GM12878 (cell line): ENCODE results near the gene PDE10A. TPM values are rescaled to one million over a fixed set of nuclear protein-coding genes. Genes with fewer than 3 reads are reported as not detected.

Experiments
- ATAC-seq: fragments of 200-7000 bp; cut with Tn5 transposase; 3 replicates; pipeline ENCODE4 v1.9.1; 2020; ENCODE audit warnings: mild to moderate bottlenecking, moderate library complexity
- BruUV-seq: library from RNA; stranded (reverse); fragments of 400-500 nt; replicated peaks from 2 replicates; lab custom pipeline; 2021; lab: Mats Ljungman, UMichigan
- CTCF ChIA-PET: fragments of 300-600 bp; sonication (Branson Sonifier 250); formaldehyde crosslinking; extraction: SDS; loops from one replicate; lab custom pipeline; 2021; ENCODE audit warnings: inconsistent platforms; lab: Yijun Ruan, JAX
- POLR2A ChIA-PET: fragments of 350-600 bp; formaldehyde crosslinking; extraction: SDS; loops from one replicate; lab custom pipeline; 2021; ENCODE audit warnings: inconsistent platforms; lab: Charles Lee
- RAD21 ChIA-PET: fragments of 300-600 bp; sonication (Branson Sonifier 250); formaldehyde crosslinking; loops from one replicate; lab custom pipeline; 2023; ENCODE audit warnings: antibody characterized with exemption; ENCODE audit not compliant: unreplicated experiment; lab: Charles Lee
- SMC1A ChIA-PET: fragments of 300-600 bp; sonication (Branson Sonifier 250); formaldehyde crosslinking; loops from one replicate; lab custom pipeline; 2023; ENCODE audit not compliant: unreplicated experiment, uncharacterized antibody; lab: Charles Lee
- DNase-seq: peaks from one replicate; pipeline ENCODE4 v3.0.0-alpha.2; 2011; ENCODE audit warnings: low read depth, low spot score
- FAIRE-seq: peaks from 3 replicates; lab custom pipeline; 2011; peaks lifted over from hg19 to GRCh38; lab: Jason Lieb, UNC
- H2AFZ ChIP-seq: 2 replicates; pipeline ENCODE4 v1.6.0; 2011; ENCODE audit warnings: low read depth, low read length, control low read depth; ENCODE audit not compliant: control insufficient read depth
- H3K27ac ChIP-seq: 2 replicates; pipeline ENCODE4 v1.5.1; 2011; ENCODE audit warnings: control low read depth; ENCODE audit not compliant: control insufficient read depth, insufficient read depth
- H3K27me3 ChIP-seq, 2 experiments: replicated peaks in 1 of 2; 2 replicates each; pipeline versions ENCODE4 v1.6.0 to v1.6.1; 2011; ENCODE audit warnings: low read length in 1 of 2; ENCODE audit not compliant: control insufficient read depth in 2 of 2, insufficient read depth in 2 of 2
- H3K36me3 ChIP-seq, 2 experiments: 2 replicates each; pipeline ENCODE4 v1.5.1; 2011; ENCODE audit warnings: low read length in 1 of 2; ENCODE audit not compliant: control insufficient read depth in 2 of 2, insufficient read depth in 2 of 2
- H3K4me1 ChIP-seq: 2 replicates; pipeline ENCODE4 v1.6.1; 2011; ENCODE audit warnings: mild to moderate bottlenecking, low read length, moderate library complexity, mixed read lengths; ENCODE audit not compliant: control insufficient read depth, insufficient read depth
- H3K4me2 ChIP-seq: 2 replicates; pipeline ENCODE4 v1.6.0; 2011; ENCODE audit warnings: control low read depth; ENCODE audit not compliant: control insufficient read depth, insufficient read depth
- H3K4me3 ChIP-seq: fragments of 200-600 bp; sonication (generic); 2 replicates; pipeline ENCODE4 v1.5.1; 2016
- H3K79me2 ChIP-seq: 2 replicates; pipeline ENCODE4 v1.6.0; 2011; ENCODE audit warnings: low read length; ENCODE audit not compliant: control insufficient read depth, insufficient read depth
- H3K9ac ChIP-seq: 2 replicates; pipeline ENCODE4 v1.8.0; 2011; ENCODE audit warnings: low read length, control low read depth, mixed read lengths; ENCODE audit not compliant: control insufficient read depth, insufficient read depth
- H3K9me3 ChIP-seq: replicated peaks from 3 replicates; pipeline ENCODE4 v1.5.1; 2011; ENCODE audit warnings: mild to moderate bottlenecking, low read length; ENCODE audit not compliant: control insufficient read depth, insufficient read depth
- H4K20me1 ChIP-seq: 2 replicates; pipeline ENCODE4 v1.6.0; 2011; ENCODE audit not compliant: control insufficient read depth, insufficient read depth
- CBX5 ChIP-seq: sonication (generic); IDR thresholded peaks from 2 replicates; pipeline ENCODE4 v1.6.1; 2016; ENCODE audit warnings: low read depth, moderate library complexity, mild to moderate bottlenecking, inconsistent platforms
- CHD1 ChIP-seq: IDR thresholded peaks from 2 replicates; pipeline ENCODE4 v1.6.1; 2012; ENCODE audit warnings: low read depth, low read length, improper control_type of control experiment
- GABPA ChIP-seq: IDR thresholded peaks from 2 replicates; pipeline ENCODE4 v1.6.1; 2014; ENCODE audit warnings: antibody characterized with exemption, low read depth, mild to moderate bottlenecking, inconsistent platforms
- KAT2A ChIP-seq: conservative IDR thresholded peaks from 2 replicates; pipeline ENCODE4 v1.6.1; 2011; ENCODE audit warnings: low read depth, low read length; ENCODE audit not compliant: control insufficient read depth
- LARP7 ChIP-seq: fragments of 450-650 bp; IDR thresholded peaks from 2 replicates; pipeline ENCODE4 v1.6.1; 2017; ENCODE audit warnings: mild to moderate bottlenecking
- MXI1 ChIP-seq: fragments of 150-350 bp; IDR thresholded peaks from 2 replicates; pipeline ENCODE4 v1.6.1; 2011; ENCODE audit warnings: low read depth, mild to moderate bottlenecking, inconsistent platforms, low read length, improper control_type of control experiment
- NRF1 ChIP-seq: conservative IDR thresholded peaks from 2 replicates; pipeline ENCODE4 v1.6.1; 2011; ENCODE audit warnings: mild to moderate bottlenecking, low read depth, low read length, improper control_type of control experiment
- PAX5 ChIP-seq: IDR thresholded peaks from 2 replicates; pipeline ENCODE4 v1.6.1; 2011; ENCODE audit warnings: low read depth, low read length, borderline replicate concordance
- PML ChIP-seq: IDR thresholded peaks from 2 replicates; pipeline ENCODE4 v1.6.1; 2012; ENCODE audit warnings: low read length, inconsistent platforms
- POLR2AphosphoS2 ChIP-seq: IDR thresholded peaks from 2 replicates; pipeline ENCODE4 v1.6.1; 2011; ENCODE audit warnings: low read depth, mild to moderate bottlenecking, low read length, improper control_type of control experiment, moderate library complexity
- SMAD1 ChIP-seq: fragments of 450-650 bp; IDR thresholded peaks from 2 replicates; pipeline ENCODE4 v1.6.1; 2018; ENCODE audit warnings: mild to moderate bottlenecking, low read depth; ENCODE audit not compliant: partially characterized antibody
- SPI1 ChIP-seq: IDR thresholded peaks from 2 replicates; pipeline ENCODE4 v1.6.1; 2011; ENCODE audit warnings: low read depth, mild to moderate bottlenecking, low read length, moderate library complexity, borderline replicate concordance; ENCODE audit not compliant: insufficient read depth
- SUPT20H ChIP-seq: IDR thresholded peaks from 2 replicates; pipeline ENCODE4 v1.6.1; 2011; ENCODE audit warnings: low read depth, mild to moderate bottlenecking, low read length, moderate library complexity, borderline replicate concordance; ENCODE audit not compliant: control insufficient read depth
- TAF1 ChIP-seq: IDR thresholded peaks from 2 replicates; pipeline ENCODE4 v1.6.1; 2011; ENCODE audit warnings: mild to moderate bottlenecking, low read depth, low read length, borderline replicate concordance
- TBL1XR1 ChIP-seq: IDR thresholded peaks from 2 replicates; pipeline ENCODE4 v1.6.1; 2012; ENCODE audit warnings: low read depth, low read length, improper control_type of control experiment
- TCF3 ChIP-seq: IDR thresholded peaks from 2 replicates; pipeline ENCODE4 v1.6.1; 2012; ENCODE audit warnings: low read depth, mild to moderate bottlenecking, low read length, borderline replicate concordance; ENCODE audit not compliant: insufficient read depth
- WGBS: methylation state at CpG from one replicate; pipeline ENCODE4 v1.1.6; 2016; ENCODE audit warnings: low lambda C conversion rate; ENCODE audit not compliant: insufficient replicate concordance, insufficient coverage; ENCODE audit errors: missing lambda C conversion rate; 5-methylcytosine and 5-hydroxymethylcytosine counted together
- in situ Hi-C: fragments of 300-500 bp; cut with MboI; formaldehyde crosslinking; loops from 9 replicates; pipeline ENCODE4 v1.14.3; 2018; ENCODE audit warnings: mixed read lengths
- intact Hi-C: fragments of 100-400 bp; cut with micrococcal nuclease; formaldehyde crosslinking; loops from one replicate; pipeline ENCODE4 v1.14.2; 2022; ENCODE audit not compliant: unreplicated experiment
- polyA plus RNA-seq, 11 experiments: library from polyadenylated mRNA; depleted of rRNA in 4 of 11; unstranded in 6 of 11; stranded (reverse) in 5 of 11; fragments of >200 nt; fragmentation: Nextera tagmentation in 4 of 11; fragmentation: Illumina TruSeq in 1 of 11; extraction: Ambion mirVana in 4 of 11; extraction: Trizol in 1 of 11; gene quantifications; 1 replicate in 1 of 11; 2 replicates in 10 of 11; pipeline versions ENCODE4 v1.2.1 to v1.2.3, GENCODE V29; 2011 to 2016; ENCODE audit warnings: inconsistent platforms in 2 of 11, missing spikeins in 2 of 11, low read depth in 1 of 11
- total RNA-seq, 4 experiments: library from RNA; depleted of rRNA in 3 of 4; stranded (reverse); fragments of >200 nt in 3 of 4; fragmentation: Illumina TruSeq in 1 of 4; extraction: Trizol in 1 of 4; gene quantifications; 2 replicates each; pipeline versions ENCODE4 v1.2.1 to v1.2.3, GENCODE V29; 2013 to 2021
- TF ChIP-seq, protein P1 (sequence below): fragments of 450-650 bp; IDR thresholded peaks from 2 replicates; pipeline ENCODE4 v1.6.1; 2014; ENCODE audit warnings: mild to moderate bottlenecking
- TF ChIP-seq, protein P2 (sequence below): IDR thresholded peaks from 2 replicates; pipeline ENCODE4 v1.6.1; 2011; ENCODE audit warnings: borderline replicate concordance, low read depth, mild to moderate bottlenecking, moderate library complexity, low read length; ENCODE audit not compliant: insufficient read depth, poor library complexity, severe bottlenecking

The PDE10A gene
- total and polyA plus RNA-seq, 10 of the 15 experiments (the other 5 are each of a cell fraction or from before 2014, with no cell fraction given) = under 0.01 to 1.3 (median 0.03) TPM; not detected in 2

GRCh38 chr6:165694296-165694695 is 31.3 kb upstream of the PDE10A start (continued):
- TF ChIP-seq, protein P1, sequence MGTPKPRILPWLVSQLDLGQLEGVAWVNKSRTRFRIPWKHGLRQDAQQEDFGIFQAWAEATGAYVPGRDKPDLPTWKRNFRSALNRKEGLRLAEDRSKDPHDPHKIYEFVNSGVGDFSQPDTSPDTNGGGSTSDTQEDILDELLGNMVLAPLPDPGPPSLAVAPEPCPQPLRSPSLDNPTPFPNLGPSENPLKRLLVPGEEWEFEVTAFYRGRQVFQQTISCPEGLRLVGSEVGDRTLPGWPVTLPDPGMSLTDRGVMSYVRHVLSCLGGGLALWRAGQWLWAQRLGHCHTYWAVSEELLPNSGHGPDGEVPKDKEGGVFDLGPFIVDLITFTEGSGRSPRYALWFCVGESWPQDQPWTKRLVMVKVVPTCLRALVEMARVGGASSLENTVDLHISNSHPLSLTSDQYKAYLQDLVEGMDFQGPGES = no peak
- TF ChIP-seq CHD1 (no peak), PAX5 (no peak)

DNA sequence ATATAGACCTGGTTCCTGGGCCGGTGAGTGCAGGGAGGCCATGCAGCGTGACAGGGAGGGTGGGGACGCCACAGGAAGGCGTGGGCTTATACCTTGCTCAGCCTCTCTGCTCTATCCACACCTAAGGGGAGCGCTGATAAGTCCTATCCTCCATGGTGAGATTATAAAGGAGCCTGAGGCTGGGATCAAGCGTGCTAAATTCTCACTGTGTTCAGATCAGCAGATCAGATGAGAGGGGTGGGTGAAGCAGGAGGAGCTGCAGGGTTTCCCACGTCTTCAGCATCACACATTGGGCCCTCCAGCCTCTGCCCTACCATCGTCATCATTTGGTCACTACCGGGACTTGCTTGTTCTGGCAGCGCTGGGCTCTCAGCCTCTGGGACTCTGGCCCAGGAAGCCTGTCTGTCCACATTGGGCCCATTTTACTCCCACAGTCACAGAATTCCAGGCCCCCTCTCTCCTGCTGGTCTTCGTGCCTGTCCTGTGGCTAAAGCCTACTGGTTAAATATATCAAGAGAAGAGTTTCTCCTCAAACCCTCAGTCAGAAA is 29.1 kb upstream of the PDE10A start:
- SMC1A ChIA-PET = no interaction called here

More for the DNA sequence above, 29.1 kb upstream of the PDE10A start:
- FAIRE-seq (no peak), DNase-seq (no peak), ATAC-seq (peak; percentile 48)
- H3K9me3 ChIP-seq = no peaks in the 10 kb centered on the region
- in situ Hi-C loops (no loop called here), intact Hi-C loops (no loop called here)
- 40% methylated on average over 11 of the region's 11 CpGs for WGBS
- ChIA-PET RAD21 (no interaction called here), CTCF (interaction anchor here (0.7 kb wide), 1 partner anchor 422 kb away, joined by 3 read pairs; no protein-coding TSS in a partner anchor)
- H4K20me1 ChIP-seq = no peaks in the 10 kb centered on the region
- H3K27me3 ChIP-seq = no peaks in the 10 kb centered on the region
- no TSS peak for BruUV-seq
- no peaks in the 10 kb centered on the region for H3K36me3 ChIP-seq
- no peak overlapping the region for H2AFZ ChIP-seq
- no peak overlapping the region for H3K4me3 ChIP-seq
- no peak overlapping the region for H3K27ac ChIP-seq
- no peak for TF ChIP-seq LARP7
- no peak for TF ChIP-seq SPI1
- no peak for TF ChIP-seq NRF1
- no peak for TF ChIP-seq CBX5
- TF ChIP-seq TAF1 = no peak
- TF ChIP-seq POLR2AphosphoS2 = no peak
- no peak for TF ChIP-seq TBL1XR1
- no peak for TF ChIP-seq MXI1
- TF ChIP-seq PML = no peak
- TF ChIP-seq TCF3 = no peak
- no peak for TF ChIP-seq SUPT20H
- TF ChIP-seq SMAD1 = no peak
- TF ChIP-seq, protein P2, sequence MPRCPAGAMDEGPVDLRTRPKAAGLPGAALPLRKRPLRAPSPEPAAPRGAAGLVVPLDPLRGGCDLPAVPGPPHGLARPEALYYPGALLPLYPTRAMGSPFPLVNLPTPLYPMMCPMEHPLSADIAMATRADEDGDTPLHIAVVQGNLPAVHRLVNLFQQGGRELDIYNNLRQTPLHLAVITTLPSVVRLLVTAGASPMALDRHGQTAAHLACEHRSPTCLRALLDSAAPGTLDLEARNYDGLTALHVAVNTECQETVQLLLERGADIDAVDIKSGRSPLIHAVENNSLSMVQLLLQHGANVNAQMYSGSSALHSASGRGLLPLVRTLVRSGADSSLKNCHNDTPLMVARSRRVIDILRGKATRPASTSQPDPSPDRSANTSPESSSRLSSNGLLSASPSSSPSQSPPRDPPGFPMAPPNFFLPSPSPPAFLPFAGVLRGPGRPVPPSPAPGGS = no peak
- no peak for TF ChIP-seq GABPA
- no peak for TF ChIP-seq KAT2A
- TF ChIP-seq, all 136 proteins: peak for 0
- Histone ChIP-seq H3K79me2 (no peaks in the 10 kb centered on the region), H3K4me1 (no peaks in the 10 kb centered on the region), H3K9ac (no peak overlapping the region), H3K4me2 (no peak overlapping the region)
- POLR2A ChIA-PET = no interaction called here
